OCI-LY3 (cell line): ENCODE results near the gene SLC25A45.

Experiments
- CTCF ChIP-seq: fragments of 200-600, 300-600 bp; sonication (generic); IDR thresholded peaks from 2 replicates; pipeline ENCODE4 v1.5.1; 2014; ENCODE audit warnings: antibody characterized with exemption, low read length, low read depth
- EZH2phosphoT487 ChIP-seq: fragments of 200-600 bp; shearing (Covaris generic); IDR thresholded peaks from 2 replicates; pipeline ENCODE4 v1.6.1; 2018; ENCODE audit warnings: antibody characterized with exemption, mixed run types, low read depth

DNA sequence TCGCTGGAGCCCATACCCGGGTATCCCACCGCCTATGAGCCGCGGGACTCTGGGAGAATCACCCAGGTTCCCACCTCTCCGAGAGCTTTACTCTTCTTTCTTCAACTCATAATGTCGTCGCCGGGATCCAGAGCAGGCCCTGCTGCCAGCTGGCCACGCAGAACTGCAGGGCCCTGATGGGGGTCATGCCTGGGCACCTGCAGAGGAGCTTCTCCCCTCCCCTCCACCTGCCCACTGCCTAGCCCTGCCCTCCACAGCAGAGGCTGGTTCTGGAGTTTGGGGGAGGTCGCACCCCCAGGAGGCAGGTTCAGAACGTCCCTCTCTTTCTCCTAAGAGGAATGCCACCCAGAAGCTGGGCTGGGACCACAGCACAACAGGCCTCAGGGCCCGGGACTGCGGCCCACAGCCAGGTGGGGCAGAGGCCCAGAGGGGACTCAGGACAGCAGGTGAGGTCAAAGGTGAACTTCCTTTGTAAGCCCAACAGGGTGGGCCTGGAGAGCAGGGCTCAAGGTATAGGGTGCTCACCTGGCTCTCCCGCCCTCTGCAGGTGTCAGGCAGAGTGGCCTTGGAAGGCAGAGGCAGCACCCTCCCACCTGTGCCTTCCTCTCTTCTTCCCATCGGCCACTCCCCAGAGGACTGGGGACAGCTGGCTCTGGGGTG is 1.9 kb downstream of the SLC25A45 start:
- no peak for TF ChIP-seq CTCF
- TF ChIP-seq EZH2phosphoT487, result no peak
